ENCODE results near the gene ZBTB39.

ZBTB39 gene

GRCh38 chr12:56993346-56993745, 13.0 kb downstream of the ZBTB39 start:
- DNase-seq (ENCODE audit: low spot score), result no peak
- Histone ChIP-seq H3K36me3 (ENCODE audit: low read depth) (no peaks in the 10 kb centered on the region; the same call in 1 of the 2 replicates), H3K27me3 (ENCODE audit: insufficient read depth, poor library complexity, severe bottlenecking) (no peaks in the 10 kb centered on the region), H3K27ac (ENCODE audit: poor library complexity, severe bottlenecking) (no peak overlapping the region), H3K4me3 (ENCODE audit: severe bottlenecking) (no peak overlapping the region), H3K4me1 (ENCODE audit: insufficient read depth, poor library complexity, severe bottlenecking) (no peaks in the 10 kb centered on the region), H3K9me3 (ENCODE audit: severe bottlenecking) (no peaks in the 10 kb centered on the region)
- no peak for ATAC-seq (ENCODE audit: low read depth)
- TF ChIP-seq CTCF (IDR thresholded peaks at IDR 0.05; ENCODE audit: poor library complexity, severe bottlenecking), result no peak

GRCh38 chr12:56991319-56992246, 14.8 kb downstream of the ZBTB39 start:
- DNase-seq (ENCODE audit: low spot score), result no peak
- ATAC-seq (ENCODE audit: low read depth), result no peak
- Histone ChIP-seq H3K4me3 (ENCODE audit: severe bottlenecking) (no peak overlapping the region), H3K27me3 (ENCODE audit: insufficient read depth, poor library complexity, severe bottlenecking) (no peaks in the 10 kb centered on the region), H3K4me1 (ENCODE audit: insufficient read depth, poor library complexity, severe bottlenecking) (peaks cover 8% of the 10 kb centered on the region), H3K9me3 (ENCODE audit: severe bottlenecking) (no peaks in the 10 kb centered on the region), H3K27ac (ENCODE audit: poor library complexity, severe bottlenecking) (no peak overlapping the region), H3K36me3 (ENCODE audit: low read depth) (no peaks in the 10 kb centered on the region)
- TF ChIP-seq CTCF (IDR thresholded peaks at IDR 0.05; ENCODE audit: poor library complexity, severe bottlenecking), result no peak

- no peak for ATAC-seq (ENCODE audit: low read depth)
- H3K27ac ChIP-seq (ENCODE audit: poor library complexity, severe bottlenecking), result no peak overlapping the region
- no peak for DNase-seq (ENCODE audit: low spot score)
- H3K4me1 ChIP-seq (ENCODE audit: insufficient read depth, poor library complexity, severe bottlenecking), result peaks cover 16% of the 10 kb centered on the region
- no peaks in the 10 kb centered on the region for H3K9me3 ChIP-seq (ENCODE audit: severe bottlenecking)
- no peak for TF ChIP-seq CTCF (IDR thresholded peaks at IDR 0.05; ENCODE audit: poor library complexity, severe bottlenecking)
- no peaks in the 10 kb centered on the region for H3K36me3 ChIP-seq (ENCODE audit: low read depth)
- H3K4me3 ChIP-seq (ENCODE audit: severe bottlenecking), result no peak overlapping the region
- H3K27me3 ChIP-seq (ENCODE audit: insufficient read depth, poor library complexity, severe bottlenecking), result no peaks in the 10 kb centered on the region
These were observed 15.6 kb downstream of the ZBTB39 start for GRCh38 chr12:56990648-56991318.

- DNase-seq (ENCODE audit: low spot score) (no peak), ATAC-seq (ENCODE audit: low read depth) (no peak)
- H3K4me3 ChIP-seq (ENCODE audit: severe bottlenecking), result no peak overlapping the region
- H3K27ac ChIP-seq (ENCODE audit: poor library complexity, severe bottlenecking), result no peak overlapping the region
- peaks cover 17% of the 10 kb centered on the region for H3K4me1 ChIP-seq (ENCODE audit: insufficient read depth, poor library complexity, severe bottlenecking)
- no peak for TF ChIP-seq CTCF (IDR thresholded peaks at IDR 0.05; ENCODE audit: poor library complexity, severe bottlenecking)
- H3K9me3 ChIP-seq (ENCODE audit: severe bottlenecking), result no peaks in the 10 kb centered on the region
- H3K27me3 ChIP-seq (ENCODE audit: insufficient read depth, poor library complexity, severe bottlenecking), result no peaks in the 10 kb centered on the region
- no peaks in the 10 kb centered on the region for H3K36me3 ChIP-seq (ENCODE audit: low read depth)
These were observed 16.3 kb downstream of the ZBTB39 start for GRCh38 chr12:56989861-56990610.
